Omental fat pad (tissue), 4 donors: ENCODE data around the gene TMEM51. TPM values are rescaled to one million over a fixed set of nuclear protein-coding genes. Genes with fewer than 3 reads are reported as not detected.
"Not testable (repeated sequence)": the region's sequence is repeated elsewhere in the genome, so short reads cannot be mapped to it uniquely, and the experiment has no call there.

Source experiments
- ATAC-seq: fragments of 150-250 bp; one replicate; pipeline ENCODE4 v1.9.1; 2016; ENCODE audit warnings: mild to moderate bottlenecking, moderate library complexity; ENCODE audit not compliant: low FRiP score
- DNase-seq: peaks from one replicate; pipeline ENCODE4 v3.0.0-alpha.2; 2019; ENCODE audit warnings: low spot score
- total RNA-seq, 4 donors: library from RNA; depleted of rRNA; stranded (reverse); fragments of >200 nt; gene quantifications; one replicate each; pipeline ENCODE4 v1.1.0, GENCODE V29; 2016
- TF ChIP-seq, protein P1 (sequence below), 3 donors: fragments of 450-650 bp; IDR thresholded peaks; one replicate each; pipeline ENCODE4 v1.5.1; 2016 to 2017; ENCODE audit warnings: antibody characterized with exemption in 3 of 3, mild to moderate bottlenecking in 3 of 3, moderate library complexity in 2 of 3

Gene TMEM51
- total RNA-seq, 4 donors from 2014 or later: 3.3 to 8.6 (median 4.4) TPM

DNA sequence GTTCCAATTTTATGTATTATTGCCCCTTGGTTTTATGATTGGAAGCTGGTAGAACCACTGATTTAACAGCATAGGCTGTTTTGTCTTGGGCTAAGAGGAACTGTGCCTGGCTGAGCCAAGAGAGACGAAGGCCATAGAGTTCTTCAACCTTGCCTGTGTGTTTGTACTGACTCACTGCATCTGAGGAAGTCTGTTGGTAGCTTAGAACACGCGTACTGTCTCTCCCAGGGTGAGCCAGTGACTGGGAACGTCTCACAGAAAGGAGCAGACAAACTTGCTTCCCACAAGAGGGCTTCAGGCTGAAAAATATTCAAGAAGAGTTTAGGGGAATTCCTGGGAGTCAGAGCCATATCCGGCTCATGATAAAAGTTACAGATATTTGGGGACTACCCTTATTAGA is 14.9 kb downstream of the TMEM51 start:
- DNase-seq: no peak
- peak; percentile 57 for ATAC-seq
- TF ChIP-seq, protein P1, sequence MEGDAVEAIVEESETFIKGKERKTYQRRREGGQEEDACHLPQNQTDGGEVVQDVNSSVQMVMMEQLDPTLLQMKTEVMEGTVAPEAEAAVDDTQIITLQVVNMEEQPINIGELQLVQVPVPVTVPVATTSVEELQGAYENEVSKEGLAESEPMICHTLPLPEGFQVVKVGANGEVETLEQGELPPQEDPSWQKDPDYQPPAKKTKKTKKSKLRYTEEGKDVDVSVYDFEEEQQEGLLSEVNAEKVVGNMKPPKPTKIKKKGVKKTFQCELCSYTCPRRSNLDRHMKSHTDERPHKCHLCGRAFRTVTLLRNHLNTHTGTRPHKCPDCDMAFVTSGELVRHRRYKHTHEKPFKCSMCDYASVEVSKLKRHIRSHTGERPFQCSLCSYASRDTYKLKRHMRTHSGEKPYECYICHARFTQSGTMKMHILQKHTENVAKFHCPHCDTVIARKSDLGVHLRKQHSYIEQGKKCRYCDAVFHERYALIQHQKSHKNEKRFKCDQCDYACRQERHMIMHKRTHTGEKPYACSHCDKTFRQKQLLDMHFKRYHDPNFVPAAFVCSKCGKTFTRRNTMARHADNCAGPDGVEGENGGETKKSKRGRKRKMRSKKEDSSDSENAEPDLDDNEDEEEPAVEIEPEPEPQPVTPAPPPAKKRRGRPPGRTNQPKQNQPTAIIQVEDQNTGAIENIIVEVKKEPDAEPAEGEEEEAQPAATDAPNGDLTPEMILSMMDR (IDR thresholded peaks at IDR 0.05): no peak

DNA sequence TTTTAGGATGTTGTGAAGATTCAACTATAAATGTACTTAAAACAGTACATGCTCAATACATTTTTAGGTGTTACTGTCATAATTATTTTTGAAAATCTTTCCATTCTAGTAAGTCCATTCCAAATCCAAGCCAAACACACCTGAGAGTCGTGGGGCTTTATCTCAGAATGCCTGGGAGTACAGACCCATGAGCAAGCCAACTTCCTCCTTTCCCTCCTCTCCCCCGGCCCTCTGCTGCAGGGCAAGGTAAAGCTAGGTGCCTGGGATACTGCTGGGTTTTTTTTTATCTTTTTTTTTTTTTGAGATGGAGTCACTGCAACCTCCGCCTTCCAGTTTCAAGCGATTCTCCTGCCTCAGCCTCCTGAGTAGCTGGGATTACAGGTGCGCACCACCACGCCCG is 16.5 kb downstream of the TMEM51 start:
- TF ChIP-seq, protein P1 (IDR thresholded peaks at IDR 0.05): no peak
- no peak for DNase-seq
- no peak for ATAC-seq

DNA sequence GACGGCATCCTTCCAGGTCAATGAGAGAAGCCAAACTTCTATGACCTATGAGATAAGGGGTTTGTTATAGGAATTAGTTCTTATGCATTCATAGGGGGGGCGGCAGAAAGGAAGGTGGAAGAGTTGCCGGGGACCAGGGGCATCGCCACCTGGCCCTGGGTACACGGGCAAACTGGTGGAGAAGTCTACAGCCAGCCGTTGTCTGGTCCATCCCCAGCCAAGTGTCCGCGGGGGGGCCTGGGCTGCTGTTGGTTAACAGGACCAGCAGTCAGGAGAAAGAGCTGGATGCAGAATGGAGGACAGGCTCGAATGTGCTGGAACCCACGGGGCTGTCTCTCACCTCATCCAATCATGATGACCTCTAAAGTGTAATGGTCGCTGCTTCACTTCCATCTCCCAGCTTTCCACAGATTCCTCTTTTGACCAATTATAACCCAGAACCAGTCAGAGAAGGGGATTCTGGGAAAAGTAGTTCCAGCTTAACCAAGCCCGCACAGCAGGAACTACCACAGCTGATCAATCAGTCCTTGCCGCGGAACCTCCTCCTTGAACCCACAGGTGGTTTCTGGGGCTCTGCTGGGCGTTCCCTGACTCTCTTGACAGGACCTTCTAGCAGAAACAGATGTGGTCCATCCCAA is 17.8 kb downstream of the TMEM51 start:
- DNase-seq (no peak), ATAC-seq (no peak)
- TF ChIP-seq, protein P1 (IDR thresholded peaks at IDR 0.05): no peak

DNA sequence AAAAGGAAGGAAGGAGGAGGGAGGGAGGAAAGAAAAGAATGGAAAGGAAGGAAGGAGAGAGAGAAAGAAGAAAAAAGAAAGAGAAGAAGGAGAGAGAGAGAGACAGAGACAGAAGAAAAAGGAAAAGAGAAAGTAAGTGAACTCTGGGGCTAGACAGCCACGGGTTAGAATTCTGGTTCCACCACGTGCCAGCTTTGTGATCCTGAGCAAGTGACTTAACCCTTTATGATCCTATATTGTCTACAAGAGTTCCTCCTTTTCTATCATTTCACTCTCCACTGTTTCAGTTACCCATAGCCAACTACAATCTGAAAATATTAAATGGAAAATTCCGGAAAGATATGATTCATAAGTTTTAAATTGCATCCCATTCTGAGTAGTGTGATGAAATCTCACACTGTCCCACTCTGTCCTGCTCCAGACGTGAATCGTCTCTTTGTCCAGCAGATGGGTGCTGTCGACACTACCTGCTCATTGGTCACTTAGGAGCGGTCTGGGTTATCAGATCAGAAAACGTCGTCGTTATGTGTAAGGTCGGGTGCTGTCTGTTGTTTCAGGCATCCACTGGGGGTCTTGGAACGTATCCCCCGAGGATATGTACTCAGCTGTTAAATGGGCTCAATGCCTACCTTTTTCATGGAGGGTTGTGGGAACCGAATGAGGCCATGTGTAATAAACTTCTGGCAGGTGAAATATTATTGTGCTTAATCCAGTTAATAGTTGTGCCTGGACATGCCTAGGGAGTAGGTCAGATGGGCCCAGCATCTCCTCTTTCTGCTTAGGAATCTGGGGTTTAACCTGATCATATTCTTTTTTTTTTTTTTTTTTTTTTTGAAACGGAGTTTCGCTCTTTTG is 19.1 kb downstream of the TMEM51 start:
- TF ChIP-seq, protein P1 (IDR thresholded peaks at IDR 0.05): no peak
- DNase-seq (no peak), ATAC-seq (peak; percentile 60)

DNA sequence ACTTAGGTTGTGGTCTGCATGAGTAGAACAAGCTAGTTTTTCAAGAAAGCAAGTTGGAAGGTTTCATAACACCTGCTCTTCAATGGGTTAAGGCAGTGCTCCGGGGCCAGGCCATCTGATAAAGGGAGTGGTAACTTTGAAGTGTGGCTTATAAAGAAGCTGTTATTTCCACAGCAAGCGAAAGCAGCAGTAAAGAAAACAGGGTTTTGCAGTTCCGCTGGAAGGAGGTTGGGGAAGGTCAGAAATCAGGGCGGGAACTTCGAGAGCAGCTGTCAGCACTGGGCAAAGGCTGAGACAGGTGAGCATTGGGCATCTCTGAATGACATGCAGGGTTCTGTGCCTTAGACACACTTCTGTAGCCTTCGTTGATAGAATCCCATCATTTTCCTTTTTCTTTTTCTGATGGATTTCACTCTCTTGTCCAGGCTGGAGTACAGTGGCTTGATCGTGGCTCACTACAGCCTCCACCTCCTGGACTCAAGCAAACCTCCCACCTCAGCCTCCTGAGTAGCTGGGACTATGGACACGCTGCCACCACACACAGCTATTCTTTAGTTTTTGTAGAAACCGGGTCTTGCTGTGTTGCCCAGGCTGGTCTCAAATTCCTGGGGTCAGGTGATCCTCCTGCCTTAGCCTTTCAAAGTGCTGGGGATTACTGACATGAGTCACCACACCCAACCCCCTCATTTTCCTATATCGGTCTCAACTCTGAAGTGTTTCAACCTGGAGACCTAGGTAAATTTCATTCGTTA is 20.5 kb downstream of the TMEM51 start:
- DNase-seq (no peak), ATAC-seq (no peak)
- TF ChIP-seq, protein P1 (IDR thresholded peaks at IDR 0.05): no peak

DNA sequence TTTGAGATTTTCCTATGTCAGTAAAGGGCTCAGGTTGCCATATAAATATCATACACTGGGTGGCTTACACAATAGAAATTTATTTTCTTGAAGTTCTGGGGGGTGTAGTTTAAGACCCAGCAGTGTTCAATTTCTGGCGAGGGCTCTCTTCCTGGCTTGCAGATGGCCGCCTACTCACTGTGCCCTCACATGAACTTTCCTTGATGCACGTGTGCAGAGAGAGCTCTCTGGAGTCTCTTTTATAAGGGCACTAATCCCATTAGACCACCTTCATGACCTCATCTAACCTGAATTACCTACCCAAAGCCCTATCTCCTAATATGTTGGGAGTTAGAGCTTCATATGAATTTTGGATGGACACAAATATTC is 21.1 kb downstream of the TMEM51 start:
- no peak for DNase-seq
- TF ChIP-seq, protein P1 (IDR thresholded peaks at IDR 0.05): no peak
- ATAC-seq: no peak

DNA sequence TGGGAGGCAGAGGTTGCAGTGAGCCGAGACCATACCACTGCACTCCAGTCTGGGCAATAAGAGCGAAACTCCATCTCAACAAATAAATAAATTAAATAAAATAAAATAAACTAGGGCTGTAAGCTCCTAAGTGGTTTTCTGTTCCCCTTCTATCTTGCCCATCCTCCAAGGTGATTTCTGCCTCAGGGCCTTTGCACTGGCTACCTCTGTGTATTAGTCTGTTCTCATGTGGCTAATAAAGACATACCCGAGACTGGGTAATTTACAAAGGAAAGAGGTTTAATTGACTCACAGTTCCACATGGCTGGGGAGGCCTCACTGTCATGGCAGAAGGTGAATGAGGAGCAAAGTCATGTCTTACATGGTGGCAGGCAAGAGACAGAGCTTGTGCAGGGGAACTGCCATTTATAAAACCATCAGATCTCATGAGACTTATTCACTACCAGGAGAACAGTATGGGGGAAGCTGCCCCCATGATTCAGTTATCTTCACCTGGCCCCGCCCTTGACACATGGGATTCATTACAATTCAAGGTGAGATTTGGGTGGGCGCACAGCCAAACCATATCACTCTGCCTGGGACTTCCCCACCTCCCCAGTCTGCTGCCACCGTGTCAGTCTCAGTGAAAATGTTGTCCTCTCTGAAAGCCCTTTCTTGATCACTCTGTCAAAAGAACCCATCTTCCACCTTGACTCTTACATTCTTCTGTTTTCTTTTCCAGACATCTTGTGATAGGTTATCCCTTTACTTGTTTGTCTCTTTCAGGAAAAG is 22.0 kb downstream of the TMEM51 start:
- not testable (repeated sequence) for DNase-seq, ATAC-seq
